Suprapubic skin (tissue), 4 donors: ENCODE data around the gene CLEC7A. TPM values are rescaled to one million over a fixed set of nuclear protein-coding genes. Genes with fewer than 3 reads are reported as not detected.

Experiments
- DNase-seq, 2 donors: peaks; one replicate each; pipeline ENCODE4 v3.0.0-alpha.2; 2019; ENCODE audit warnings: low spot score in 2 of 2
- H3K27ac ChIP-seq: fragments of 200-600 bp; sonication (generic); one replicate; pipeline ENCODE4 v1.5.1; 2019
- H3K27me3 ChIP-seq: fragments of 200-600 bp; sonication (generic); one replicate; pipeline ENCODE4 v1.5.1; 2019
- H3K36me3 ChIP-seq: fragments of 200-600 bp; sonication (generic); one replicate; pipeline ENCODE4 v1.5.1; 2019
- H3K4me1 ChIP-seq: fragments of 200-600 bp; sonication (generic); one replicate; pipeline ENCODE4 v1.5.1; 2019
- H3K4me3 ChIP-seq: fragments of 200-600 bp; sonication (generic); one replicate; pipeline ENCODE4 v1.5.1; 2019; ENCODE audit warnings: mild to moderate bottlenecking
- H3K9me3 ChIP-seq: fragments of 200-600 bp; sonication (generic); one replicate; pipeline ENCODE4 v1.5.1; 2019
- EP300 ChIP-seq: sonication (generic); formaldehyde crosslinking; IDR thresholded peaks from one replicate; pipeline ENCODE4 v1.6.1; 2017; ENCODE audit warnings: antibody characterized with exemption
- POLR2A ChIP-seq, 2 donors: fragments of 450-650 bp; IDR thresholded peaks; one replicate each; pipeline ENCODE4 v1.6.1; 2017; ENCODE audit warnings: antibody characterized with exemption in 2 of 2, mild to moderate bottlenecking in 2 of 2, moderate library complexity in 2 of 2
- POLR2AphosphoS5 ChIP-seq, 3 donors: sonication (generic); formaldehyde crosslinking; IDR thresholded peaks; one replicate each; pipeline ENCODE4 v1.6.1; 2017; ENCODE audit warnings: antibody characterized with exemption in 3 of 3
- WGBS: methylation state at CpG from one replicate; pipeline ENCODE4 v1.1.5; 2018; 5-methylcytosine and 5-hydroxymethylcytosine counted together
- total RNA-seq, 4 donors: library from RNA; depleted of rRNA; stranded (reverse); fragments of >200 nt; gene quantifications; one replicate each; pipeline ENCODE4 v1.1.0, GENCODE V29; 2016
- TF ChIP-seq, protein P1 (sequence below), 2 donors: fragments of 200-600 bp in 1 of 2; fragments of 450-650 bp in 1 of 2; sonication (generic) in 1 of 2; IDR thresholded peaks; one replicate each; pipeline ENCODE4 v1.5.1; 2016 to 2019; ENCODE audit warnings: antibody characterized with exemption in 2 of 2, mild to moderate bottlenecking in 1 of 2, moderate library complexity in 1 of 2

CLEC7A gene
- total RNA-seq, 4 donors from 2014 or later: 3.7 to 6.6 (median 4.1) TPM

GRCh38 chr12:10102322-10102721 is 27.7 kb downstream of the CLEC7A start:
- 90% methylated on average over 2 of the region's 2 CpGs for WGBS
- Histone ChIP-seq H3K27me3 (no peaks in the 10 kb centered on the region), H3K27ac (no peak overlapping the region), H3K4me3 (no peak overlapping the region), H3K9me3 (no peaks in the 10 kb centered on the region), H3K36me3 (no peaks in the 10 kb centered on the region), H3K4me1 (peaks cover 24% of the 10 kb centered on the region)
- TF ChIP-seq POLR2A (IDR thresholded peaks at IDR 0.05) (no peak), POLR2AphosphoS5 (IDR thresholded peaks at IDR 0.05) (no peak), EP300 (no peak)
- TF ChIP-seq, protein P1, sequence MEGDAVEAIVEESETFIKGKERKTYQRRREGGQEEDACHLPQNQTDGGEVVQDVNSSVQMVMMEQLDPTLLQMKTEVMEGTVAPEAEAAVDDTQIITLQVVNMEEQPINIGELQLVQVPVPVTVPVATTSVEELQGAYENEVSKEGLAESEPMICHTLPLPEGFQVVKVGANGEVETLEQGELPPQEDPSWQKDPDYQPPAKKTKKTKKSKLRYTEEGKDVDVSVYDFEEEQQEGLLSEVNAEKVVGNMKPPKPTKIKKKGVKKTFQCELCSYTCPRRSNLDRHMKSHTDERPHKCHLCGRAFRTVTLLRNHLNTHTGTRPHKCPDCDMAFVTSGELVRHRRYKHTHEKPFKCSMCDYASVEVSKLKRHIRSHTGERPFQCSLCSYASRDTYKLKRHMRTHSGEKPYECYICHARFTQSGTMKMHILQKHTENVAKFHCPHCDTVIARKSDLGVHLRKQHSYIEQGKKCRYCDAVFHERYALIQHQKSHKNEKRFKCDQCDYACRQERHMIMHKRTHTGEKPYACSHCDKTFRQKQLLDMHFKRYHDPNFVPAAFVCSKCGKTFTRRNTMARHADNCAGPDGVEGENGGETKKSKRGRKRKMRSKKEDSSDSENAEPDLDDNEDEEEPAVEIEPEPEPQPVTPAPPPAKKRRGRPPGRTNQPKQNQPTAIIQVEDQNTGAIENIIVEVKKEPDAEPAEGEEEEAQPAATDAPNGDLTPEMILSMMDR (IDR thresholded peaks at IDR 0.05): no peak
- no peak for DNase-seq

DNA sequence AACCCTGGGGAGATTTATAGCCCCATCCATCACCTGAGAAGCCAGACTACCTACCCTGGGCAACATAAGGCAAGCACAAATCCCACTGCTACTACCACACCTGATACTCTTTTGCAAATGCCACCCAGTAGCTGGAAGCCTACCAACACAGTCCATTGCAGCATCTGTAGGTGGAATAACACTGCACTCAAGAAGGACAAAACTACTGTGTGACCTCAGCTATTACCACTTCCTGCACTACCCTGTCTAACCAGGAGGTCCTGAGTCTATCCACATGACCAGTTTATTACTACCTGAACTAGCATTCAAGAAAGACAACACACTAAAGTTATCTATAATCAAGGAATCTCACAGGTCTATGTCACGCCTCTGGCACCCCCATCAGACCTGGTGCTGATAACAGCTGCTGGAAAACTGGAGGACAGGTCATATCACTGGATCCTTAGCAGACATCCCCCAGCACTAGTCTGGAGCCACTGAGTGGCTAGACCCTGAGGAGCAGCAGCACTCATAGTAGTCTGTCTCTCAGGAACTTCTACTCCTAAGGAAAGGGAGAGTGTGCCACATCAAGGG is 28.3 kb downstream of the CLEC7A start:
- no peak overlapping the region for H3K27ac ChIP-seq
- H3K4me3 ChIP-seq: no peak overlapping the region
- H3K4me1 ChIP-seq: peaks cover 24% of the 10 kb centered on the region
- no peaks in the 10 kb centered on the region for H3K27me3 ChIP-seq
- 100% methylated on average over 1 of the region's 1 CpG for WGBS
- no peaks in the 10 kb centered on the region for H3K9me3 ChIP-seq
- TF ChIP-seq, protein P1 (IDR thresholded peaks at IDR 0.05): no peak
- TF ChIP-seq EP300 (no peak), POLR2A (IDR thresholded peaks at IDR 0.05) (no peak)
- H3K36me3 ChIP-seq: no peaks in the 10 kb centered on the region
- DNase-seq: no peak

GRCh38 chr12:10101042-10101579 is 28.9 kb downstream of the CLEC7A start:
- Histone ChIP-seq H3K27ac (peak overlapping the region; percentile 2), H3K4me3 (peak overlapping the region; percentile 1), H3K36me3 (no peaks in the 10 kb centered on the region), H3K4me1 (peaks cover 24% of the 10 kb centered on the region), H3K27me3 (no peaks in the 10 kb centered on the region), H3K9me3 (no peaks in the 10 kb centered on the region)
- TF ChIP-seq POLR2AphosphoS5 (IDR thresholded peaks at IDR 0.05): no peak
- TF ChIP-seq POLR2A (IDR thresholded peaks at IDR 0.05): no peak
- TF ChIP-seq EP300: no peak
- TF ChIP-seq, protein P1 (IDR thresholded peaks at IDR 0.05): no peak
- DNase-seq: no peak
- WGBS: 16% methylated on average over 5 of the region's 5 CpGs

- Histone ChIP-seq H3K27ac (peak within 1 kb of the TSS; percentile 51), H3K27me3 (no peaks in the 10 kb centered on the region), H3K4me1 (peaks cover 24% of the 10 kb centered on the region), H3K9me3 (no peaks in the 10 kb centered on the region), H3K36me3 (no peaks in the 10 kb centered on the region), H3K4me3 (peak within 1 kb of the TSS; percentile 18)
- 56% methylated on average over 10 of the region's 10 CpGs for WGBS
- TF ChIP-seq POLR2AphosphoS5 (IDR thresholded peaks at IDR 0.05) (peak in 1 of 3 donors; percentile 46), POLR2A (IDR thresholded peaks at IDR 0.05) (no peak)
- TF ChIP-seq, protein P1 (IDR thresholded peaks at IDR 0.05): no peak
- DNase-seq: no peak
Observed at GRCh38 chr12:10098791-10099190, 31.2 kb downstream of the CLEC7A start, which contains the start of gene CLEC1A. TSS of gene CLEC1A (minus strand) at chr12:10098985. CDS start at chr12:10098922, 63 bp downstream.

- TF ChIP-seq, protein P1 (IDR thresholded peaks at IDR 0.05): no peak
- TF ChIP-seq POLR2A (IDR thresholded peaks at IDR 0.05) (no peak), POLR2AphosphoS5 (IDR thresholded peaks at IDR 0.05) (no peak), EP300 (no peak)
- Histone ChIP-seq H3K4me3 (peak overlapping the region; percentile 18), H3K27ac (peak overlapping the region; percentile 24), H3K9me3 (no peaks in the 10 kb centered on the region), H3K4me1 (peaks cover 24% of the 10 kb centered on the region), H3K36me3 (no peaks in the 10 kb centered on the region), H3K27me3 (no peaks in the 10 kb centered on the region)
- 51% methylated on average over 3 of the region's 3 CpGs for WGBS
- no peak for DNase-seq
Observed at GRCh38 chr12:10097521-10097920, 32.5 kb downstream of the CLEC7A start.
